Vagina (tissue), 2 donors: ENCODE measurements around the gene AFF3. TPM values are rescaled to one million over a fixed set of nuclear protein-coding genes. Genes with fewer than 3 reads are reported as not detected.

Source experiments
- DNase-seq, 2 donors: peaks; one replicate each; pipeline ENCODE4 v3.0.0-alpha.2; 2017; ENCODE audit errors: extremely low spot score in 2 of 2
- H3K27ac ChIP-seq: fragments of 200-600 bp; sonication (generic); one replicate; pipeline ENCODE4 v1.5.1; 2019
- H3K27me3 ChIP-seq: fragments of 200-600 bp; sonication (generic); one replicate; pipeline ENCODE4 v1.5.1; 2019
- H3K36me3 ChIP-seq, 2 donors: fragments of 200-600 bp; sonication (generic); one replicate each; pipeline ENCODE4 v1.5.1; 2017 to 2019
- H3K4me1 ChIP-seq: fragments of 200-600 bp; sonication (generic); one replicate; pipeline ENCODE4 v1.5.1; 2019
- H3K4me3 ChIP-seq, 2 donors: fragments of 200-600 bp; sonication (generic); 1 replicate in 1 of 2; 2 replicates in 1 of 2; pipeline ENCODE4 v1.5.1; 2016 to 2019
- H3K9me3 ChIP-seq: fragments of 200-600 bp; sonication (generic); one replicate; pipeline ENCODE4 v1.5.1; 2019
- CTCF ChIP-seq, 3 experiments: fragments of 450-650 bp in 2 of 3; fragments of 200-600 bp in 1 of 3; sonication (generic) in 1 of 3; IDR thresholded peaks; one replicate each; pipeline ENCODE4 v1.5.1; 2017 to 2019; ENCODE audit warnings: antibody characterized with exemption in 3 of 3, mild to moderate bottlenecking in 2 of 3, moderate library complexity in 2 of 3
- POLR2A ChIP-seq, 2 donors: fragments of 450-650 bp; IDR thresholded peaks; one replicate each; pipeline ENCODE4 v1.6.1; 2017; ENCODE audit warnings: antibody characterized with exemption in 2 of 2, mild to moderate bottlenecking in 2 of 2, moderate library complexity in 2 of 2
- POLR2AphosphoS5 ChIP-seq, 2 donors: sonication (generic); formaldehyde crosslinking; IDR thresholded peaks; one replicate each; pipeline ENCODE4 v1.9.0; 2017; ENCODE audit warnings: antibody characterized with exemption in 2 of 2, mild to moderate bottlenecking in 2 of 2, low read depth in 1 of 2; ENCODE audit not compliant: insufficient read depth in 1 of 2
- intact Hi-C: fragments of 100-400 bp; cut with DNase I; formaldehyde crosslinking; loops from one replicate; pipeline ENCODE4 v1.15.1; 2023
- total RNA-seq: library from RNA; depleted of rRNA; stranded (reverse); fragments of >200 nt; gene quantifications from one replicate; pipeline ENCODE4 v1.2.3, GENCODE V29; 2016

Gene AFF3
- total RNA-seq, 1 donor from 2014 or later, result 7.6 TPM

- no peak for TF ChIP-seq POLR2AphosphoS5 (IDR thresholded peaks at IDR 0.05; ENCODE audit: insufficient read depth in 1 of 2, low read depth in 1 of 2)
- TF ChIP-seq CTCF (IDR thresholded peaks at IDR 0.05), result no peak
- no peak for TF ChIP-seq POLR2A (IDR thresholded peaks at IDR 0.05)
- DNase-seq, result no peak
- H3K4me1 ChIP-seq, result peaks cover 4% of the 10 kb centered on the region
- no peaks in the 10 kb centered on the region for H3K36me3 ChIP-seq
- no peak overlapping the region for H3K4me3 ChIP-seq
- intact Hi-C loops, result no loop called here
- H3K27me3 ChIP-seq, result no peaks in the 10 kb centered on the region
- no peak overlapping the region for H3K27ac ChIP-seq
- no peaks in the 10 kb centered on the region for H3K9me3 ChIP-seq
Measured at GRCh38 chr2:100008956-100009355, 133.4 kb downstream of the AFF3 start.

GRCh38 chr2:100006516-100006915, 135.9 kb downstream of the AFF3 start:
- Histone ChIP-seq H3K9me3 (no peaks in the 10 kb centered on the region), H3K27ac (no peak overlapping the region), H3K27me3 (no peaks in the 10 kb centered on the region), H3K4me1 (no peaks in the 10 kb centered on the region), H3K4me3 (no peak overlapping the region), H3K36me3 (no peaks in the 10 kb centered on the region)
- no peak for DNase-seq
- no peak for TF ChIP-seq CTCF (IDR thresholded peaks at IDR 0.05)
- no peak for TF ChIP-seq POLR2AphosphoS5 (IDR thresholded peaks at IDR 0.05; ENCODE audit: insufficient read depth in 1 of 2, low read depth in 1 of 2)
- no peak for TF ChIP-seq POLR2A (IDR thresholded peaks at IDR 0.05)
- intact Hi-C loops, result no loop called here

GRCh38 chr2:100004959-100005387, 137.4 kb downstream of the AFF3 start:
- H3K27me3 ChIP-seq, result no peaks in the 10 kb centered on the region
- intact Hi-C loops, result no loop called here
- H3K4me3 ChIP-seq, result no peak overlapping the region
- no peaks in the 10 kb centered on the region for H3K36me3 ChIP-seq
- TF ChIP-seq POLR2A (IDR thresholded peaks at IDR 0.05), result no peak
- TF ChIP-seq CTCF (IDR thresholded peaks at IDR 0.05), result no peak
- TF ChIP-seq POLR2AphosphoS5 (IDR thresholded peaks at IDR 0.05; ENCODE audit: insufficient read depth in 1 of 2, low read depth in 1 of 2), result no peak
- no peaks in the 10 kb centered on the region for H3K9me3 ChIP-seq
- H3K4me1 ChIP-seq, result no peaks in the 10 kb centered on the region
- no peak for DNase-seq
- no peak overlapping the region for H3K27ac ChIP-seq

GRCh38 chr2:100004348-100004884, 138.0 kb downstream of the AFF3 start:
- no peak for TF ChIP-seq CTCF (IDR thresholded peaks at IDR 0.05)
- TF ChIP-seq POLR2AphosphoS5 (IDR thresholded peaks at IDR 0.05; ENCODE audit: insufficient read depth in 1 of 2, low read depth in 1 of 2), result no peak
- no peak for TF ChIP-seq POLR2A (IDR thresholded peaks at IDR 0.05)
- Histone ChIP-seq H3K4me3 (no peak overlapping the region), H3K4me1 (no peaks in the 10 kb centered on the region), H3K27me3 (no peaks in the 10 kb centered on the region), H3K9me3 (no peaks in the 10 kb centered on the region), H3K27ac (no peak overlapping the region), H3K36me3 (no peaks in the 10 kb centered on the region)
- intact Hi-C loops, result no loop called here
- DNase-seq, result no peak

GRCh38 chr2:100002059-100002458, 140.3 kb downstream of the AFF3 start:
- DNase-seq, result no peak
- no peak for TF ChIP-seq CTCF (IDR thresholded peaks at IDR 0.05)
- TF ChIP-seq POLR2AphosphoS5 (IDR thresholded peaks at IDR 0.05; ENCODE audit: insufficient read depth in 1 of 2, low read depth in 1 of 2), result no peak
- TF ChIP-seq POLR2A (IDR thresholded peaks at IDR 0.05), result no peak
- intact Hi-C loops, result no loop called here
- Histone ChIP-seq H3K4me1 (no peaks in the 10 kb centered on the region), H3K27ac (no peak overlapping the region), H3K9me3 (no peaks in the 10 kb centered on the region), H3K36me3 (no peaks in the 10 kb centered on the region), H3K27me3 (no peaks in the 10 kb centered on the region), H3K4me3 (no peak overlapping the region)
